GM12801 (cell line): ENCODE results near the gene NOL4L.

ENCODE experiments used
- TF ChIP-seq, protein P1 (sequence below): IDR thresholded peaks from one replicate; pipeline ENCODE4 v1.5.1; 2011; ENCODE audit warnings: control low read depth; ENCODE audit not compliant: insufficient read length; ENCODE audit errors: extremely low read depth

NOL4L gene

DNA sequence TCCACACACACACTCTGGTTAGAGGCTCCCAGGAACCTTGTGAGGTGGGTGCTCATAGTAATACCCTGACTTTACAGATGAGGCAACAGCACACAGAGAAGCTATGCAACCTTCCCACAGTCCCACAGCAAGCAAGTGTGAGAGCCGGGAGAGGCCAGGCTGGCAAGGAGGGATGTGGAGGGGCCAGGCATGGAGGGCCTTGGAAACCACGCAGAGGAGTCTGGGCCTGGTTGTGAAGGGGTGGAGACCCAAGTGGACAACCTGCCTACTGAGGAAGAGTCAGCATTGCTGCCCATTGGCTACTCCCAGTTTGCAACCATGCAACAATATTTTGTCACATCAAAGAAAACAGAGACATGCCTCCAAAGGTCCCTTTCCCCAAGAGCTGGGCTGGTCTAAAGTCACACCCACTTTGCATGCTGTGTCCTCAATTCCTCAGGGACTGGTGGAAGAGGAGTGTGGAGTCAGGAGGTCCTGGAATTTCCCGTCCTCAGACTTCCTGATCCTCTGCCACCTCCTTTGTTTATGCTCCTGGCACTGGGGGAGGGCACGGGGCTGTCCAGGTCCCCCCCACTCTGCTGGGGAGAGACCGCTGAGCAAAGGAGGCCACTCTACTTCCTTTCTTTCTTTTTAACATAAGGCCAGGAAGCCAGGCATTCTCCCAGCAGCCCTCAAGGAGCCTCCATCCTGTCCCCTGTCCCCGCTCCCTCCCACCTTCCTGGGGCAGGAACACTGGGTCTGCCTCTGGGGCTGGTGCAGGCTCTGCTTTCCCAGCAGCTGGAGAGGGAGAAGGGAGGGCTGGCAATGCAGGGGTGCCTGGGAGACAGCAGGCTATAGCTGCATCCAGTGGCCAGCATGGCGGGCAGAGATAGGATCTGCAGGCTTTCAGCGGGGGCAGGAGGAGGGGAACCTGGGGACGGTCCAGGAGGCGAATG is 68.3 kb downstream of the NOL4L start:
- TF ChIP-seq, protein P1, sequence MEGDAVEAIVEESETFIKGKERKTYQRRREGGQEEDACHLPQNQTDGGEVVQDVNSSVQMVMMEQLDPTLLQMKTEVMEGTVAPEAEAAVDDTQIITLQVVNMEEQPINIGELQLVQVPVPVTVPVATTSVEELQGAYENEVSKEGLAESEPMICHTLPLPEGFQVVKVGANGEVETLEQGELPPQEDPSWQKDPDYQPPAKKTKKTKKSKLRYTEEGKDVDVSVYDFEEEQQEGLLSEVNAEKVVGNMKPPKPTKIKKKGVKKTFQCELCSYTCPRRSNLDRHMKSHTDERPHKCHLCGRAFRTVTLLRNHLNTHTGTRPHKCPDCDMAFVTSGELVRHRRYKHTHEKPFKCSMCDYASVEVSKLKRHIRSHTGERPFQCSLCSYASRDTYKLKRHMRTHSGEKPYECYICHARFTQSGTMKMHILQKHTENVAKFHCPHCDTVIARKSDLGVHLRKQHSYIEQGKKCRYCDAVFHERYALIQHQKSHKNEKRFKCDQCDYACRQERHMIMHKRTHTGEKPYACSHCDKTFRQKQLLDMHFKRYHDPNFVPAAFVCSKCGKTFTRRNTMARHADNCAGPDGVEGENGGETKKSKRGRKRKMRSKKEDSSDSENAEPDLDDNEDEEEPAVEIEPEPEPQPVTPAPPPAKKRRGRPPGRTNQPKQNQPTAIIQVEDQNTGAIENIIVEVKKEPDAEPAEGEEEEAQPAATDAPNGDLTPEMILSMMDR = no peak

DNA sequence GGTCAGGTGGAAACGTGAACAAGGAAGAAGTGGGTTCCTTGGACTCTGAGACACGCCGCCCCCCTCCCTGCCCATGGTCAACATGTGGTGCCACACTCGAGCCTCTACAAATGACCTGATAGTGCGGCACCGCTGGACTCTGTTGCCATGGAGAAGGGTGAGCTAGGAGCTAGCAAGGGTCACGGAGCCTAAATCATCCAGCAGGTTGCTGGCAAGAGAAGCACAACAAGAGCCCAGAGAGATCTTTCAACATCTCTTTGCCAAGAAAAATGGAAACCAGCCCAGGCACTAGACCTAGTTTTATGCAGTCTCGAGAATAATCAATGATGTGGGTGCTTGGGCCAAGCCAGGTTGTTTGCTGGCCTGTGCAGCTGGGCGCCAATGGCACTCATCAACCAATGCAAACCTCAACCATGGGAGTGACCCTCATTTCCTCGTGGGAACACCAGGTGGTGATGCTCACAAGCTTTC is 69.5 kb downstream of the NOL4L start:
- TF ChIP-seq, protein P1 = no peak

DNA sequence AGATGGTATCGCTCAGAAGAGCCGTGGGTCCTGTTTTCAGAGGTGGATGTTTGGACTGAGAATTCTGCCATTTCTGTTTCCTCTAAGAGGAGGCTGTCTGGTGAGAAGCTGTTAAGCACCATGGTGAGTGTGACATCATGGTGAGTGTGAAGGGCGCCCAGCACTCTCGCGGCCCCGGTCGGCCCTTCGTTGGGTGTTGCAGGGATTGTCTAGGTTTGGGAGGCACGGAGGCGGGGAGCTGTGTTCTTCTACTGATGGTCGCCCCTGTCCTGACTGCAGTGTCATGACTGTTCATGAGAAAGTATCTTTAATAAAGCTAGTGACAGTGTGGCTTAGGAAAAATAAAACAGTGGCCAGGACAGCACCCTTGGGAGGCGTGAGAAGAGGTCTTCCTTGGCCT is 70.4 kb downstream of the NOL4L start:
- TF ChIP-seq, protein P1 = no peak

- TF ChIP-seq, protein P1 = no peak
Measured at GRCh38 chr20:32513031-32513866, 71.9 kb downstream of the NOL4L start.

- TF ChIP-seq, protein P1 = no peak
Measured at GRCh38 chr20:32512047-32512385, 73.1 kb downstream of the NOL4L start.

DNA sequence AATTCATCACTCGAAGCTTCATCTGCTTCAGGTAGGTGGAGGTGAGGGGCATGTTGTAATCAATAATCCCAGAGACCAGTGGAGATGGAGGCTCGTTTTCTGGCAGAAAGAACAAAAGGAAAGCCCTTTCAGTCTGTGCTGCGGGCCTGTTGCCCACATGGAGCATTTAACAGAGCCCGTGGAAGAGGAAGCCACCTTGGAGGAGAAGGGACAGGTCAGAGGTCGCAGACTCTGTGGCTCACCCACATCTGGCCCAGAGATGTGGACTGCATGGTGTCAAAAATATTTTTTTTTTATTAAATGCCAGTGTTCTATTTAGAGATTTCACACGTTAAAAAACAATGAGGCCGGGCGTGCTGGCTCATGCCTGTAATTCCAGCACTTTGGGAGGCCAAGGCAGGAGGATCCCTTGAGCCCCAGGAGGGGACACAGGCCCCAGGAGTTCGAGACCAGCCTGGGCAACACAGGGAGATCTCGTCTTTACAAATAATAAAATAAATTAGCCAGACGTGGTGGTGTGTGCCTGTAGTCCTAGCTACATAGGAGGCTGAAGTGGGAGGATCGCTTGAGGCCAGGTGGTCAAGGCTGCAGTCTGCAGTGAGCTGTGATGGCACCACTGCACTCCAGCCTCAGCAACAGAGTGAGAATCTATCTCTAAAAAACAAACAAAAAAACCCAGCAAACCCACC is 73.6 kb downstream of the NOL4L start:
- TF ChIP-seq, protein P1 = no peak
